IPS-NIHi11 (cell line): ENCODE measurements around the gene ASNS.
"Not testable (repeated sequence)": the region's sequence is repeated elsewhere in the genome, so short reads cannot be mapped to it uniquely, and the experiment has no call there.

Experiments used
- DNase-seq: peaks from one replicate; pipeline ENCODE4 v3.0.0; 2012; ENCODE audit warnings: mixed read lengths, low spot score

The ASNS gene

GRCh38 chr7:97872025-97872669 is at the start of gene ASNS:
TSS of gene ASNS (minus strand) at chr7:97872408. CDS start at chr7:97869156, 3,252 bp downstream.
- DNase-seq = peak; percentile 93

- not testable (repeated sequence) for DNase-seq
These were observed 49.0 kb upstream of the ASNS start for GRCh38 chr7:97921254-97921653.

GRCh38 chr7:97915267-97915666 is 43.1 kb upstream of the ASNS start:
- not testable (repeated sequence) for DNase-seq

- DNase-seq = not testable (repeated sequence)
These were observed 40.1 kb upstream of the ASNS start for GRCh38 chr7:97912294-97912693.

GRCh38 chr7:97896893-97897292 is 24.7 kb upstream of the ASNS start:
- DNase-seq = not testable (repeated sequence)

- not testable (repeated sequence) for DNase-seq
These were observed 19.5 kb upstream of the ASNS start for GRCh38 chr7:97891721-97892120.

- not testable (repeated sequence) for DNase-seq
These were observed 7.3 kb upstream of the ASNS start for GRCh38 chr7:97879527-97879926.

- not testable (repeated sequence) for DNase-seq
These were observed 2.7 kb upstream of the ASNS start for GRCh38 chr7:97874894-97875293.

GRCh38 chr7:97873606-97874005 is 1.4 kb upstream of the ASNS start:
- DNase-seq = peak; percentile 5

- DNase-seq = peak; percentile 52
These were observed 566 bp downstream of the ASNS start for GRCh38 chr7:97871659-97872024.

- no peak for DNase-seq
These were observed 3.4 kb downstream of the ASNS start for GRCh38 chr7:97868788-97869187.

GRCh38 chr7:97868314-97868713 is 3.9 kb downstream of the ASNS start:
- no peak for DNase-seq

GRCh38 chr7:97865104-97865503 is 7.1 kb downstream of the ASNS start:
- no peak for DNase-seq

GRCh38 chr7:97859606-97860204 is 12.5 kb downstream of the ASNS start:
- no peak for DNase-seq

- DNase-seq = no peak
These were observed 14.0 kb downstream of the ASNS start for GRCh38 chr7:97858221-97858620.

GRCh38 chr7:97857544-97857943 is 14.7 kb downstream of the ASNS start:
- no peak for DNase-seq

GRCh38 chr7:97851683-97852082 is 20.5 kb downstream of the ASNS start:
- no peak for DNase-seq

- not testable (repeated sequence) for DNase-seq
These were observed 21.8 kb downstream of the ASNS start for GRCh38 chr7:97850262-97851031.

- no peak for DNase-seq
These were observed 24.4 kb downstream of the ASNS start for GRCh38 chr7:97847791-97848190.

GRCh38 chr7:97846945-97847344 is 25.3 kb downstream of the ASNS start:
- no peak for DNase-seq

GRCh38 chr7:97845622-97846203 is 26.5 kb downstream of the ASNS start:
- DNase-seq = no peak

- DNase-seq = no peak
These were observed 28.2 kb downstream of the ASNS start for GRCh38 chr7:97844036-97844435.
